Body of pancreas (tissue), 4 donors: ENCODE results near the gene SLA2. TPM values are rescaled to one million over a fixed set of nuclear protein-coding genes. Genes with fewer than 3 reads are reported as not detected.
A peak's percentile ranks its signal among the peaks of the same experiment; 100 is the strongest.
"Not testable (repeated sequence)": the region's sequence is repeated elsewhere in the genome, so short reads cannot be mapped to it uniquely, and the experiment has no call there.

Source experiments
- ATAC-seq: fragments of 150-250 bp; one replicate; pipeline ENCODE4 v1.9.1; 2016
- DNase-seq, 4 donors: peaks; one replicate each; pipeline ENCODE4 v3.0.0-alpha.2; 2019
- H3K27ac ChIP-seq, 4 donors: fragments of 200-600 bp; sonication (generic); 1 replicate in 3 of 4; 2 replicates in 1 of 4; pipeline versions ENCODE4 v1.5.1 to v1.6.1; 2016 to 2019; ENCODE audit warnings: mild to moderate bottlenecking in 1 of 4, mixed read lengths in 1 of 4, moderate library complexity in 1 of 4
- H3K27me3 ChIP-seq, 2 donors: fragments of 200-600 bp; sonication (generic); one replicate each; pipeline ENCODE4 v1.6.0; 2016; ENCODE audit warnings: mild to moderate bottlenecking in 1 of 2
- H3K36me3 ChIP-seq, 2 donors: fragments of 200-600 bp; sonication (generic); replicated peaks in 1 of 2; 2 replicates each; pipeline ENCODE4 v1.5.1; 2016; ENCODE audit warnings: low read depth in 2 of 2; ENCODE audit not compliant: insufficient read depth in 1 of 2
- H3K4me1 ChIP-seq: fragments of 200-600 bp; sonication (generic); one replicate; pipeline ENCODE4 v1.6.0; 2016
- H3K4me3 ChIP-seq, 2 donors: fragments of 200-600 bp; sonication (generic); 1 replicate in 1 of 2; 2 replicates in 1 of 2; pipeline ENCODE4 v1.5.1; 2016 to 2019
- H3K9me3 ChIP-seq, 3 donors: fragments of 200-600 bp; sonication (generic); 1 replicate in 2 of 3; 2 replicates in 1 of 3; pipeline ENCODE4 v1.5.1; 2016
- POLR2A ChIP-seq, 3 donors: fragments of 450-650 bp; IDR thresholded peaks; one replicate each; pipeline ENCODE4 v1.6.1; 2016; ENCODE audit warnings: antibody characterized with exemption in 3 of 3, mild to moderate bottlenecking in 2 of 3
- WGBS, 2 donors: methylation state at CpG; one replicate each; pipeline ENCODE4 v1.1.5; 2017; 5-methylcytosine and 5-hydroxymethylcytosine counted together
- intact Hi-C: fragments of 100-400 bp; cut with DNase I; formaldehyde crosslinking; loops from one replicate; pipeline ENCODE4 v1.15.1; 2023
- total RNA-seq, 2 donors: library from RNA; depleted of rRNA; stranded (reverse); fragments of >200 nt; gene quantifications; one replicate each; pipeline ENCODE4 v1.1.0, GENCODE V29; 2016
- TF ChIP-seq, protein P1 (sequence below), 7 experiments: fragments of 450-650 bp in 4 of 7; fragments of 200-600 bp in 3 of 7; sonication (generic) in 3 of 7; IDR thresholded peaks; one replicate each; pipeline ENCODE4 v1.5.1; 2016 to 2019; ENCODE audit warnings: antibody characterized with exemption in 7 of 7

The SLA2 gene
- total RNA-seq, 2 donors from 2014 or later = 1.0 TPM; not detected in 1

DNA sequence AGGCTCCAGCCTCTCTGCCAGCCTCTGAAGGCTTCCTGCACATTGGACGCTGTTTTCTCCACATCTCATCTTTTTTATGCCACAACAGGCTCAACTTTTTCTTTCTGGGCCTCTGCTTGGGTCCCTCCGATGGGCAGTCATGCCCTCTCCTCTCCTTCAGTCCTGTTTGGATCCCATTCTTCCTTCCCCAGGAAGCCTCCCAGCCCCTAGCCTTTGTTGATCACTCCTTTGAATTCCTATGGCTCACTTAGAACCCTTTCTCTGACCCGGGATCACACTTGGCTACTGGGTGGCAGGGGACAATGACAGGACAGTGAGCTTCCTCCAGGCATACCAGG lies 4.5 kb downstream of the SLA2 start:
- intact Hi-C loops = no loop called here
- WGBS, 2 donors = 74 to 77% methylated on average over 3 of the region's 3 CpGs

GRCh38 chr20:36638876-36639400 lies 7.1 kb downstream of the SLA2 start:
- DNase-seq, H3K4me3 ChIP-seq, H3K36me3 ChIP-seq, H3K4me1 ChIP-seq, H3K27ac ChIP-seq, ATAC-seq, H3K9me3 ChIP-seq, H3K27me3 ChIP-seq, intact Hi-C loops: not testable (repeated sequence)
- 92 to 93% methylated on average over 12 of the region's 12 CpGs for WGBS, 2 donors

More for the DNA sequence above, 4.5 kb downstream of the SLA2 start:
- no peaks in the 10 kb centered on the region for H3K27me3 ChIP-seq
- H3K4me3 ChIP-seq = no peak overlapping the region
- TF ChIP-seq POLR2A (IDR thresholded peaks at IDR 0.05) = no peak
- TF ChIP-seq, protein P1, sequence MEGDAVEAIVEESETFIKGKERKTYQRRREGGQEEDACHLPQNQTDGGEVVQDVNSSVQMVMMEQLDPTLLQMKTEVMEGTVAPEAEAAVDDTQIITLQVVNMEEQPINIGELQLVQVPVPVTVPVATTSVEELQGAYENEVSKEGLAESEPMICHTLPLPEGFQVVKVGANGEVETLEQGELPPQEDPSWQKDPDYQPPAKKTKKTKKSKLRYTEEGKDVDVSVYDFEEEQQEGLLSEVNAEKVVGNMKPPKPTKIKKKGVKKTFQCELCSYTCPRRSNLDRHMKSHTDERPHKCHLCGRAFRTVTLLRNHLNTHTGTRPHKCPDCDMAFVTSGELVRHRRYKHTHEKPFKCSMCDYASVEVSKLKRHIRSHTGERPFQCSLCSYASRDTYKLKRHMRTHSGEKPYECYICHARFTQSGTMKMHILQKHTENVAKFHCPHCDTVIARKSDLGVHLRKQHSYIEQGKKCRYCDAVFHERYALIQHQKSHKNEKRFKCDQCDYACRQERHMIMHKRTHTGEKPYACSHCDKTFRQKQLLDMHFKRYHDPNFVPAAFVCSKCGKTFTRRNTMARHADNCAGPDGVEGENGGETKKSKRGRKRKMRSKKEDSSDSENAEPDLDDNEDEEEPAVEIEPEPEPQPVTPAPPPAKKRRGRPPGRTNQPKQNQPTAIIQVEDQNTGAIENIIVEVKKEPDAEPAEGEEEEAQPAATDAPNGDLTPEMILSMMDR (IDR thresholded peaks at IDR 0.05) = no peak
- H3K4me1 ChIP-seq = no peaks in the 10 kb centered on the region
- ATAC-seq (no peak), DNase-seq (no peak)
- H3K9me3 ChIP-seq = no peaks in the 10 kb centered on the region
- no peaks in the 10 kb centered on the region for H3K36me3 ChIP-seq
- no peak overlapping the region for H3K27ac ChIP-seq

GRCh38 chr20:36634342-36634741 lies 11.7 kb downstream of the SLA2 start:
- intact Hi-C loops = no loop called here
- no peaks in the 10 kb centered on the region for H3K4me1 ChIP-seq
- H3K4me3 ChIP-seq = no peak overlapping the region
- H3K36me3 ChIP-seq = no peaks in the 10 kb centered on the region
- H3K9me3 ChIP-seq = no peaks in the 10 kb centered on the region
- TF ChIP-seq POLR2A (IDR thresholded peaks at IDR 0.05) = no peak
- TF ChIP-seq, protein P1 (IDR thresholded peaks at IDR 0.05) = no peak
- ATAC-seq (no peak), DNase-seq (no peak)
- WGBS, 2 donors = 80 to 84% methylated on average over 7 to 11 of the region's 11 CpGs
- no peaks in the 10 kb centered on the region for H3K27me3 ChIP-seq
- H3K27ac ChIP-seq = no peak overlapping the region

GRCh38 chr20:36633285-36633772 lies 12.7 kb downstream of the SLA2 start:
- TF ChIP-seq, protein P1 (IDR thresholded peaks at IDR 0.05) = no peak
- no peak for TF ChIP-seq POLR2A (IDR thresholded peaks at IDR 0.05)
- no peak for ATAC-seq
- Histone ChIP-seq H3K36me3 (no peaks in the 10 kb centered on the region), H3K27me3 (no peaks in the 10 kb centered on the region), H3K4me1 (no peaks in the 10 kb centered on the region), H3K27ac (no peak overlapping the region), H3K9me3 (no peaks in the 10 kb centered on the region), H3K4me3 (no peak overlapping the region)
- intact Hi-C loops = no loop called here
- no peak for DNase-seq
- WGBS, 2 donors = 70 to 78% methylated on average over 1 to 9 of the region's 9 CpGs

GRCh38 chr20:36632487-36633284 lies 13.3 kb downstream of the SLA2 start:
- H3K4me1 ChIP-seq = no peaks in the 10 kb centered on the region
- no peaks in the 10 kb centered on the region for H3K27me3 ChIP-seq
- no peaks in the 10 kb centered on the region for H3K9me3 ChIP-seq
- TF ChIP-seq, protein P1 (IDR thresholded peaks at IDR 0.05) = no peak
- TF ChIP-seq POLR2A (IDR thresholded peaks at IDR 0.05) = no peak
- no peaks in the 10 kb centered on the region for H3K36me3 ChIP-seq
- DNase-seq (peak in 2 of 4 donors; percentile 20 to 27), ATAC-seq (no peak)
- H3K27ac ChIP-seq = no peak overlapping the region
- 69 to 76% methylated on average over 9 to 14 of the region's 14 CpGs for WGBS, 2 donors
- no peak overlapping the region for H3K4me3 ChIP-seq
- intact Hi-C loops = no loop called here
